Fibroblast of lung (primary cell): ENCODE data around the gene MACROD2. TPM values are rescaled to one million over a fixed set of nuclear protein-coding genes. Genes with fewer than 3 reads are reported as not detected.

ENCODE experiments used
- DNase-seq, 2 donors: peaks; one replicate each; pipeline versions ENCODE4 v3.0.0 to v3.0.0-alpha.2; 2010; ENCODE audit warnings: low read depth in 2 of 2
- H2AFZ ChIP-seq: 2 replicates; pipeline ENCODE4 v1.5.1; 2012; ENCODE audit warnings: low read length, control low read depth, inconsistent platforms
- H3K27ac ChIP-seq: 2 replicates; pipeline ENCODE4 v1.5.1; 2011; ENCODE audit warnings: low read length, control low read depth; ENCODE audit not compliant: insufficient read depth
- H3K27me3 ChIP-seq: 2 replicates; pipeline ENCODE4 v1.5.1; 2011; ENCODE audit warnings: mild to moderate bottlenecking, low read length; ENCODE audit not compliant: control insufficient read depth, insufficient read depth
- H3K36me3 ChIP-seq: 2 replicates; pipeline ENCODE4 v1.5.1; 2011; ENCODE audit warnings: low read length; ENCODE audit not compliant: control insufficient read depth, insufficient read depth
- H3K4me1 ChIP-seq: 2 replicates; pipeline ENCODE4 v1.5.1; 2011; ENCODE audit warnings: low read length; ENCODE audit not compliant: control insufficient read depth, insufficient read depth; ENCODE audit errors: extremely low read depth
- H3K4me2 ChIP-seq: 2 replicates; pipeline ENCODE4 v1.5.1; 2011; ENCODE audit warnings: low read length, control low read depth; ENCODE audit not compliant: insufficient read depth; ENCODE audit errors: extremely low read depth
- H3K4me3 ChIP-seq, 4 experiments: fragments of 200-600 bp in 1 of 4; sonication (generic) in 1 of 4; replicated peaks in 1 of 4; 2 replicates each; pipeline ENCODE4 v1.5.1; 2011 to 2016; ENCODE audit warnings: low read length in 4 of 4, low read depth in 3 of 4, mild to moderate bottlenecking in 3 of 4, control low read depth in 2 of 4, inconsistent platforms in 1 of 4, mixed read lengths in 1 of 4; ENCODE audit not compliant: insufficient read depth in 1 of 4; ENCODE audit errors: control extremely low read depth in 1 of 4
- H3K79me2 ChIP-seq: 2 replicates; pipeline ENCODE4 v1.5.1; 2012; ENCODE audit warnings: mild to moderate bottlenecking, low read length, inconsistent platforms; ENCODE audit not compliant: control insufficient read depth, insufficient read depth
- H3K9ac ChIP-seq: 2 replicates; pipeline ENCODE4 v1.5.1; 2011; ENCODE audit warnings: mild to moderate bottlenecking, low read length, control low read depth; ENCODE audit not compliant: insufficient read depth
- H3K9me3 ChIP-seq: 2 replicates; pipeline ENCODE4 v1.5.1; 2012; ENCODE audit warnings: low read depth, low read length; ENCODE audit not compliant: control insufficient read depth, insufficient read depth
- H4K20me1 ChIP-seq: 2 replicates; pipeline ENCODE4 v1.5.1; 2011; ENCODE audit warnings: low read length; ENCODE audit not compliant: control insufficient read depth, insufficient read depth; ENCODE audit errors: extremely low read depth
- CTCF ChIP-seq, 2 donors: IDR thresholded peaks in 1 of 2; conservative IDR thresholded peaks in 1 of 2; 1 replicate in 1 of 2; 2 replicates in 1 of 2; pipeline ENCODE4 v1.5.1; 2011 to 2012; ENCODE audit warnings: low read length in 2 of 2, control low read depth in 1 of 2, inconsistent platforms in 1 of 2, low read depth in 1 of 2, mild to moderate bottlenecking in 1 of 2
- EZH2 ChIP-seq: IDR thresholded peaks from 2 replicates; pipeline ENCODE4 v1.5.1; 2012; ENCODE audit warnings: low read length, control low read depth, mild to moderate bottlenecking; ENCODE audit errors: missing control alignments
- polyA plus RNA-seq, 2 donors: library from polyadenylated mRNA; depleted of rRNA in 1 of 2; stranded (reverse) in 1 of 2; unstranded in 1 of 2; fragments of >200 nt; gene quantifications; 2 replicates each; pipeline ENCODE4 v1.2.1, GENCODE V29; 2011 to 2012; ENCODE audit warnings: missing spikeins in 1 of 2
- total RNA-seq: library from RNA; depleted of rRNA; stranded (reverse); fragments of >200 nt; gene quantifications from 2 replicates; pipeline ENCODE4 v1.2.1, GENCODE V29; 2014

Gene MACROD2
- total and polyA plus RNA-seq, 2 donors (not counting 1 experiment from before 2014, with no cell fraction given) = 0.54 to 1.7 TPM

- no peaks in the 10 kb centered on the region for H3K27me3 ChIP-seq
- H2AFZ ChIP-seq = no peak overlapping the region
- no peaks in the 10 kb centered on the region for H4K20me1 ChIP-seq
- H3K4me1 ChIP-seq = no peaks in the 10 kb centered on the region
- H3K9ac ChIP-seq = no peak overlapping the region
- H3K4me2 ChIP-seq = no peak overlapping the region
- no peak for DNase-seq
- H3K79me2 ChIP-seq = no peaks in the 10 kb centered on the region
- H3K4me3 ChIP-seq = no peak overlapping the region
- TF ChIP-seq EZH2 = no peak
- no peak for TF ChIP-seq CTCF (conservative IDR thresholded peaks at IDR 0.05 in 1 of 2, IDR thresholded peaks at IDR 0.05 in 1 of 2; ENCODE audit: low read depth in 1 of 2, low read length in 2 of 2)
- no peak overlapping the region for H3K27ac ChIP-seq
- H3K9me3 ChIP-seq = no peaks in the 10 kb centered on the region
- H3K36me3 ChIP-seq = no peaks in the 10 kb centered on the region
Measured at GRCh38 chr20:15567219-15567618, 1571.9 kb downstream of the MACROD2 start.

- no peak for DNase-seq
- Histone ChIP-seq H3K4me2 (no peak overlapping the region), H4K20me1 (no peaks in the 10 kb centered on the region)
Measured at GRCh38 chr20:15570156-15570555, 1574.8 kb downstream of the MACROD2 start.

GRCh38 chr20:15571056-15571455 lies 1575.7 kb downstream of the MACROD2 start:
- Histone ChIP-seq H4K20me1 (no peaks in the 10 kb centered on the region), H2AFZ (no peak overlapping the region), H3K9me3 (no peaks in the 10 kb centered on the region), H3K79me2 (no peaks in the 10 kb centered on the region), H3K4me3 (no peak overlapping the region), H3K4me2 (no peak overlapping the region), H3K36me3 (no peaks in the 10 kb centered on the region), H3K27me3 (no peaks in the 10 kb centered on the region), H3K4me1 (no peaks in the 10 kb centered on the region), H3K9ac (no peak overlapping the region), H3K27ac (no peak overlapping the region)
- no peak for TF ChIP-seq CTCF (conservative IDR thresholded peaks at IDR 0.05 in 1 of 2, IDR thresholded peaks at IDR 0.05 in 1 of 2; ENCODE audit: low read depth in 1 of 2, low read length in 2 of 2)
- TF ChIP-seq EZH2 = no peak
- no peak for DNase-seq

More at GRCh38 chr20:15570156-15570555, 1574.8 kb downstream of the MACROD2 start:
- TF ChIP-seq CTCF (conservative IDR thresholded peaks at IDR 0.05 in 1 of 2, IDR thresholded peaks at IDR 0.05 in 1 of 2; ENCODE audit: low read depth in 1 of 2, low read length in 2 of 2) (no peak), EZH2 (no peak)
- no peaks in the 10 kb centered on the region for H3K36me3 ChIP-seq
- H3K4me1 ChIP-seq = no peaks in the 10 kb centered on the region
- no peak overlapping the region for H3K9ac ChIP-seq
- no peak overlapping the region for H2AFZ ChIP-seq
- no peak overlapping the region for H3K4me3 ChIP-seq
- no peaks in the 10 kb centered on the region for H3K79me2 ChIP-seq
- no peaks in the 10 kb centered on the region for H3K27me3 ChIP-seq
- H3K9me3 ChIP-seq = no peaks in the 10 kb centered on the region
- no peak overlapping the region for H3K27ac ChIP-seq
